Nephron progenitor cell (in vitro differentiated cells): ENCODE results near the gene PFDN1.
A peak's percentile ranks its signal among the peaks of the same experiment; 100 is the strongest.

Experiments
- DNase-seq: peaks from one replicate; pipeline ENCODE4 v3.0.0; 2021
- H3K27ac Mint-ChIP-seq: 2 replicates; pipeline ENCODE4 v1.8.0; 2021; ENCODE audit warnings: mild to moderate bottlenecking, moderate library complexity, mixed read lengths
- H3K27me3 Mint-ChIP-seq: 2 replicates; pipeline ENCODE4 v1.8.0; 2021; ENCODE audit warnings: mild to moderate bottlenecking, low read depth, mixed read lengths; ENCODE audit not compliant: poor library complexity
- H3K36me3 Mint-ChIP-seq: 2 replicates; pipeline ENCODE4 v1.8.0; 2021; ENCODE audit warnings: low read depth, mixed read lengths
- H3K4me1 Mint-ChIP-seq: 2 replicates; pipeline ENCODE4 v1.8.0; 2021; ENCODE audit warnings: mixed read lengths
- H3K4me3 Mint-ChIP-seq: 2 replicates; pipeline ENCODE4 v1.8.0; 2021; ENCODE audit warnings: mild to moderate bottlenecking, moderate library complexity, mixed read lengths
- H3K9me3 Mint-ChIP-seq: 2 replicates; pipeline ENCODE4 v1.8.0; 2021; ENCODE audit warnings: mild to moderate bottlenecking, moderate library complexity, mixed read lengths
- CTCF ChIP-seq: fragments of 200-600 bp; sonication (generic); IDR thresholded peaks from 2 replicates; pipeline ENCODE4 v1.5.0; 2021; ENCODE audit warnings: antibody characterized with exemption

PFDN1 gene

GRCh38 chr5:140310434-140310833, 7.5 kb upstream of the PFDN1 start:
- Mint-ChIP-seq H3K4me1 (peaks cover 4% of the 10 kb centered on the region), H3K9me3 (no peaks in the 10 kb centered on the region), H3K4me3 (no peak overlapping the region), H3K27me3 (peaks cover 37% of the 10 kb centered on the region), H3K36me3 (no peaks in the 10 kb centered on the region), H3K27ac (no peak overlapping the region)
- no peak for TF ChIP-seq CTCF
- no peak for DNase-seq

- no peak for TF ChIP-seq CTCF
- Mint-ChIP-seq H3K4me1 (peaks cover 4% of the 10 kb centered on the region), H3K27me3 (peaks cover 42% of the 10 kb centered on the region), H3K9me3 (no peaks in the 10 kb centered on the region), H3K27ac (peak overlapping the region; percentile 11), H3K4me3 (no peak overlapping the region), H3K36me3 (no peaks in the 10 kb centered on the region)
- no peak for DNase-seq
Observed at GRCh38 chr5:140309706-140310249, 6.9 kb upstream of the PFDN1 start.

GRCh38 chr5:140305471-140305870, 2.6 kb upstream of the PFDN1 start:
- Mint-ChIP-seq H3K4me1 (peaks cover 26% of the 10 kb centered on the region), H3K4me3 (no peak overlapping the region), H3K9me3 (no peaks in the 10 kb centered on the region), H3K36me3 (peaks cover under 1% of the 10 kb centered on the region), H3K27ac (no peak overlapping the region), H3K27me3 (peaks cover 32% of the 10 kb centered on the region)
- TF ChIP-seq CTCF: no peak
- no peak for DNase-seq

DNA sequence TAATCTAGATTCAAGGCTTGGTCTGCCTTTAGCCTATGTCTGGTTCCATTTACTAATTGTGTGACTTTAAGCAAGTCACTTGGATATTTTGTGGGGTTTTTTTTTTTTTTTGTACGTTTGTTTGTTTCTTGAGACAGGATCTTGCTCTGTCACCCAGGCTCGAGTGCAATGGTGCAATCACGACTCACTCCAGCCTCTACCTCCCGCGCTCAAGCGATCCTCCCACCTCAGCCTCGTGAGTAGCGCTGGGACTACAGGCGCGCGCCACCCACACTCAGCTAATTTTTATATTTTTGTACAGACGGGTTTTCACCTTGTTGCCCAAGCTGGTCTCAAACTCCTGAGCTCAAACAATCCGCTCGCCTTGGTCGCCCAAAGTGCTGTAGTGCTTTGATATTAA, 1.1 kb upstream of the PFDN1 start:
- no peaks in the 10 kb centered on the region for H3K9me3 Mint-ChIP-seq
- peaks cover 27% of the 10 kb centered on the region for H3K27me3 Mint-ChIP-seq
- no peak overlapping the region for H3K27ac Mint-ChIP-seq
- H3K4me1 Mint-ChIP-seq: peaks cover 29% of the 10 kb centered on the region
- TF ChIP-seq CTCF: no peak
- H3K4me3 Mint-ChIP-seq: peak overlapping the region; percentile 54
- H3K36me3 Mint-ChIP-seq: peaks cover 9% of the 10 kb centered on the region
- DNase-seq: no peak

GRCh38 chr5:140301136-140301535, 1.8 kb downstream of the PFDN1 start:
- peaks cover 16% of the 10 kb centered on the region for H3K36me3 Mint-ChIP-seq
- H3K27ac Mint-ChIP-seq: no peak overlapping the region
- DNase-seq: no peak
- H3K4me1 Mint-ChIP-seq: peaks cover 39% of the 10 kb centered on the region
- peak overlapping the region; percentile 98 for H3K4me3 Mint-ChIP-seq
- peaks cover 13% of the 10 kb centered on the region for H3K27me3 Mint-ChIP-seq
- no peaks in the 10 kb centered on the region for H3K9me3 Mint-ChIP-seq
- no peak for TF ChIP-seq CTCF

- Mint-ChIP-seq H3K27ac (no peak overlapping the region), H3K4me1 (peaks cover 51% of the 10 kb centered on the region), H3K9me3 (no peaks in the 10 kb centered on the region)
Observed at GRCh38 chr5:140299056-140299455, 3.8 kb downstream of the PFDN1 start.

More at GRCh38 chr5:140299056-140299455, 3.8 kb downstream of the PFDN1 start:
- no peak for TF ChIP-seq CTCF
- H3K36me3 Mint-ChIP-seq: peaks cover 16% of the 10 kb centered on the region
- no peak overlapping the region for H3K4me3 Mint-ChIP-seq
- no peaks in the 10 kb centered on the region for H3K27me3 Mint-ChIP-seq
- no peak for DNase-seq
